C4-2B (cell line): ENCODE results near the gene MYCBP2.
A peak's percentile ranks its signal among the peaks of the same experiment; 100 is the strongest.

Experiments
- H3K27ac ChIP-seq: fragments of 450-650 bp; 2 replicates; pipeline ENCODE4 v1.5.1; 2017
- CTCF ChIP-seq: fragments of 450-650 bp; conservative IDR thresholded peaks from 2 replicates; pipeline ENCODE4 v1.5.1; 2017; ENCODE audit warnings: mild to moderate bottlenecking
- ZFX ChIP-seq: fragments of 450-650 bp; IDR thresholded peaks from 2 replicates; pipeline ENCODE4 v1.6.1; 2017

MYCBP2 gene

GRCh38 chr13:77184455-77184854, 142.4 kb downstream of the MYCBP2 start:
- TF ChIP-seq ZFX: no peak
- TF ChIP-seq CTCF: no peak
- H3K27ac ChIP-seq: no peak overlapping the region

GRCh38 chr13:77180011-77180410, 146.9 kb downstream of the MYCBP2 start:
- TF ChIP-seq ZFX (no peak), CTCF (no peak)
- H3K27ac ChIP-seq: no peak overlapping the region

GRCh38 chr13:77177646-77178045, 149.2 kb downstream of the MYCBP2 start:
- no peak for TF ChIP-seq CTCF
- TF ChIP-seq ZFX: no peak
- H3K27ac ChIP-seq: no peak overlapping the region

DNA sequence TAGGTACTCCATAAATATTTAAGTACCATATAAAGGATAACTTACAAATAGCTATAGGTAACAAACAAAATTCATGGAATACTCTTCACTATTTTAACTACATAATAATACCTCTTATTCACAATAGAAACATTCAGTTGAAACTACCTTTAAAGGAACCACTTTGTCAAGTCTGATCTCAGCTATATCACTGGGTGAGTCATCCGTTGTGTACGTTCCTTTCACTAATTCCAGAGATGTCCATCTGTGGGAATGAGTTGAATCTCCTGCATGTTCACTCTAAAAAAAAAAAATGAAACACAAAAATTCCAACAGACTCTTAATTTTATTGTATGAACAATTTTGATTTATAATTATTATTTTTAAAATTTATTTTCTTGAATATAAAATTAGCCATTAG, 150.5 kb downstream of the MYCBP2 start:
- no peak for TF ChIP-seq CTCF
- TF ChIP-seq ZFX: no peak
- H3K27ac ChIP-seq: no peak overlapping the region

- peak overlapping the region; percentile 86; the same call in 1 of the 2 replicates for H3K27ac ChIP-seq
- no peak for TF ChIP-seq CTCF
- no peak for TF ChIP-seq ZFX
Measured at GRCh38 chr13:77172650-77173049, 154.2 kb downstream of the MYCBP2 start.

- no peak for TF ChIP-seq CTCF
- H3K27ac ChIP-seq: peak overlapping the region; percentile 86
Measured at GRCh38 chr13:77171451-77171850, 155.4 kb downstream of the MYCBP2 start.

DNA sequence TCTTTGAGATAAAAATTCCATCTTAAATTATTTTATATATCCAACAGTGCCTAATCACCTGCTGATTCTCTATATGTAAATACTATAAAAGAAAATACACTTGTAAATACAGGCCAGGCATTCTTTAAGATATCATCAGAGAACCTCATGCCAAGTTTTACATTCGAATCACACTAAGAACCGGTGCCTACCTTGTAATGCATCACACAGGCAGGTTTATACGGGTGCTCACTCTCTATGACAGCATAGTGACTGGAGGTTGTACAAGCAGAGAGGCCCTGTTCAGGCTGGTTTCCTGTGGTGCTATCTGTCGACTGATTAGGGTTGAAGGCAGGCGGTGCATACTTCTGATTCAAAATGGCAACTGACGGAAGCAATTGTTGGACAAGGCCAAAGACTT, 158.7 kb downstream of the MYCBP2 start:
- H3K27ac ChIP-seq: peak overlapping the region; percentile 58; the same call in 1 of the 2 replicates
- TF ChIP-seq ZFX: no peak
- TF ChIP-seq CTCF: no peak
